Measurements from ENCODE around the gene MAPK12.

MAPK12 gene

DNA sequence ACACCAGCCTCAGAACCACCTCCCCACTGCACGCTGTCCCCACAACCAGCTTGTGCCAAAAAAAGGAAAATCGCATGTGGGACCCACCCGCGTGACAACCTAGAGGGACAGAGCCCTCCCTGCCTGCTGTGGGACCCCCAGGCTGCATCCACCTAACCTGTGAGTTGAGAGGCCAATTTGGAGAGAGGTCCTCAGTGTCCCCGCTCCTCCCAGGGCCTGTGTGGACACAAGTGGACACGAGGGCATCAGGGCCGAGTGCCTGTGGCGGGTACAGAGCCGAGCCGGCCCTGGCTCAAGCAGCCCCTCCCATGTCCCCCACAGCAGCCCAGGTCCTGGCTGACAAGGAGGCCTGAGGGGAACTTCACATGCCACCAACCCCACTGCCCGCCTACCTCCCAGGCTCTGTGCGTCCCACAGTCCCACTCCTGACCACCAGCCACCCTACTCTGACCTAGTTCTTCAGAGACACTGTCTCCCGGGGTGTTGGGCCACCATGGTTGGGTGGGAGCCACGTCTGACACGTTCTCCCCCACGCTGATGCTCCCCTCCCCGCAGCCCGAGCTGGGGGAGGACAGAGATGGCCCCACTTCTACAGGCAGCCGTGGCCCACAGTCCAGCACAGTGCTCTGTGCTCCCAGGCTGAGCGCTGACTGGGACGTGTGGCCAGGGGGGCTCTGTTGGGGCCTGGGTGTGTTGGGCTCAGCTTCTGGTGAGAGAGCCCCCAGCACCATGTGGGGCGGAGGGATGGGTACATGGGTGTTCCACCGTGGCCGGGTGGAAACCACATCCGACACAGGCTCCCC, 41.5 kb downstream of the MAPK12 start:
- no peak for DNase-seq (ENCODE audit: low read depth)
- Histone ChIP-seq H3K4me3 (ENCODE audit: low read length) (no peak overlapping the region), H3K9ac (ENCODE audit: low read length) (no peak overlapping the region), H3K9me3 (ENCODE audit: control insufficient read depth, low read length) (no peaks in the 10 kb centered on the region), H3K36me3 (ENCODE audit: control insufficient read depth, insufficient read depth, low read length, severe bottlenecking) (peaks cover 84% of the 10 kb centered on the region), H3K27me3 (replicated peaks; ENCODE audit: control insufficient read depth, insufficient read depth, low read length) (no peaks in the 10 kb centered on the region), H3K4me1 (ENCODE audit: control insufficient read depth, insufficient read depth, low read length) (no peaks in the 10 kb centered on the region)

DNA sequence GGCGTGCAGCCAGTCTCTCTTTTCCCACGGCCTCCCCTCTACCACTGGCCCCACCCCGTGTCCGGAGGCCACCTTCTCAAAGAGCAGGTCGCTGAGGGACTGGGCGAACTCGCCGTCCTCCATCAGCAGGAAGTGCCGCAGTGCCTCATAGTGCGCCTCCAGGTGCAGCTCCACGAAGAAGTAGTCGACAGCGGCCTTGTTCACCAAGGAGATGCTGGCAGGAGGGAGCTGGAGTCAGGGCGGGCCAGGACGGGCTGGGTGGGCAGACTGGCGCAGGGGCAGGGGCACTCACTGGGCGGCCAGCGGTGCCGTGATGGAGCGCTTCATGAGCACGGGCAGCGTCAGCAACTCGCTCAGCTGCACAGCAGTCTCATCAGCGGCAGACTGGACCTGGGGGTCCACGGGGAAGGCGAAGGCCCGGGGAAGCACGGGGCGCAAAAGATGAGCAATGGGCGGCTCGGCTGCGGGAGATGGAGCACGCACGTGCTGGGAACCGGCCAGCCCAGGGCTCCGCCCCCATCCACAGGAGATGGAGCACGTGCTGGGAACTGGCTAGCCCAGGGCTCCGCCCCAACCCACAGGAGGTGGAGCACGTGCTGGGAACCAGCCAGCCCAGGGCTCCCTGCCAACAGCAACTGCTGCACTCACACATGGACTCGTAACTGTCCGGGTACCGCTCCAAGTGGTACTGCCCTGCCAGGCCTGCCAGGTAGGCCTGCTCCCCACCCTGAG, 42.3 kb downstream of the MAPK12 start:
- H3K9ac ChIP-seq (ENCODE audit: low read length), result no peak overlapping the region
- no peaks in the 10 kb centered on the region for H3K27me3 ChIP-seq (replicated peaks; ENCODE audit: control insufficient read depth, insufficient read depth, low read length)
- no peaks in the 10 kb centered on the region for H3K9me3 ChIP-seq (ENCODE audit: control insufficient read depth, low read length)
- H3K4me3 ChIP-seq (ENCODE audit: low read length), result no peak overlapping the region
- peaks cover 84% of the 10 kb centered on the region for H3K36me3 ChIP-seq (ENCODE audit: control insufficient read depth, insufficient read depth, low read length, severe bottlenecking)
- H3K4me1 ChIP-seq (ENCODE audit: control insufficient read depth, insufficient read depth, low read length), result no peaks in the 10 kb centered on the region
- DNase-seq (ENCODE audit: low read depth), result peak; percentile 61

DNA sequence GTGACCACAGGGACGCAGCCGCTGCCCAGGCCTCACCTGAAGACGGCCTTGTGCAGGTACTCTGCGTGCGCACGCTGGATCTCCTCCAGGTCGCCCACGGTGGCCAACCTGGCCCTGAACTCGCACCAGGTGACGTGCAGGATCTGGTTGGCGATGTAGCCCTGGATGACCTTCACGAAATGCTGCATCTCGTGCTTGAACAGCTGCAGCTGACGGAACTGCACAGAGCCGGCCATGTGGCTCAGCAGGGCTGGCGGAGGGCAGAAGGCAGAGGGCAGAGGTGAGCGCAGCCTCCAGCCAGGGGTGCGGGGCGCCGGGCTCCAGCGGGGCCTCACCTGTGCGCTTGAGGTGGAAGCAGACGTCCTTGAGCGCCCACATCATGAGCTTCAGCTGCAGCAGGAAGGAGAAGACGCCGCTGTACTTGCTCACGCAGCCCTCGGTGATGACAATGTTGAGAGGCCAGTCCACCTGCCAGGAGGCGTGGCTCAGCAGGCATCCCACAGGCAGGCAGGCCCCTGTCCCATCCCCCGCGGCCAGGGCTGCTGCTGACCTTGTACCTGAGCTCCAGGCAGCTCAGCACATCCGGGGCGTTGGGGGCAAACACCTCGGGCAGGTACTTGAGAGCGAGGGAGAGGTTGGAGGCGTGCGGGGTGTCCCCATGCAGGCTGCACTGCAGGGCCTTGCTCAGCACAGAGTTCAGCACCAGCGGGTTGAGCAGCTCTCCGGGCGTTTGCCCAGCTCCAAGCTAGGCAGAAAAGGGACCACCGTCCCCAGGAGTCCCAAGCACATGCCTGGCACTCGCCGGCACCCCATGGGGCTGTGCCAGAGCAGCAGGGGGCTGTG, 43.1 kb downstream of the MAPK12 start:
- H3K9me3 ChIP-seq (ENCODE audit: control insufficient read depth, low read length), result no peaks in the 10 kb centered on the region
- H3K4me3 ChIP-seq (ENCODE audit: low read length), result no peak overlapping the region
- no peaks in the 10 kb centered on the region for H3K4me1 ChIP-seq (ENCODE audit: control insufficient read depth, insufficient read depth, low read length)
- no peaks in the 10 kb centered on the region for H3K27me3 ChIP-seq (replicated peaks; ENCODE audit: control insufficient read depth, insufficient read depth, low read length)
- H3K36me3 ChIP-seq (ENCODE audit: control insufficient read depth, insufficient read depth, low read length, severe bottlenecking), result peaks cover 79% of the 10 kb centered on the region
- no peak overlapping the region for H3K9ac ChIP-seq (ENCODE audit: low read length)
- no peak for DNase-seq (ENCODE audit: low read depth)

DNA sequence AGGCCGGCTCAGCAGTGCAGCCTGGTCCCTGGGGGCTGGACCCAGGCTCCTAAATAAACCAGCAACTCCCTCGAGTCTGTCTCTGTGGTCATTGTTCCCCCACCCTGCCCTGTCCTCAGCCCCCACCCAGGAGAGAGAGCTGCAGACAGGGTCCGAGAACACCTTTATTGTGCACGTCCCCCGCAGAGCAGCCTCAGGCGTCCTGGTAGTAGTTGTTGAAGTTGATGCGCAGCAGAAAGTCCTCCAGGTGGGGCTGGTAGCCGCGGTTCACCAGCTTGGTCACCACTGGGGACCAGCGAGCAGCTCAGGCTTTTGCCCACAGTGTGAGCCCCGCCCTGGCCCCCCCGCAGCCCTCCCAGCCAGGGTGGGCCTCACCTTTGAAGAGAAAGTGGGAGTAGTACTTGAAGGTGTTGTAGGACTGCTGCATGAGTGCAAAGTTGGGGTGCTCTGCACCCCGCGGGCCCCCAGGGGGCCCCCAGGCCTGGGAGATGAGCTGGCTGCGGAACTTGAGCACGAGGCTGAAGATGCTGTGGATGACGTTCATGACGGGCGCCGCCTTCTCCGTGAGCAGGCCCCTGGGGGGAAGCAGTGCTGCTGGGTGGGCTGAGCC, 43.8 kb downstream of the MAPK12 start:
- no peak for DNase-seq (ENCODE audit: low read depth)
- Histone ChIP-seq H3K9ac (ENCODE audit: low read length) (no peak overlapping the region), H3K9me3 (ENCODE audit: control insufficient read depth, low read length) (no peaks in the 10 kb centered on the region), H3K4me3 (ENCODE audit: low read length) (no peak overlapping the region), H3K27me3 (replicated peaks; ENCODE audit: control insufficient read depth, insufficient read depth, low read length) (no peaks in the 10 kb centered on the region), H3K4me1 (ENCODE audit: control insufficient read depth, insufficient read depth, low read length) (no peaks in the 10 kb centered on the region), H3K36me3 (ENCODE audit: control insufficient read depth, insufficient read depth, low read length, severe bottlenecking) (peaks cover 80% of the 10 kb centered on the region)

DNA sequence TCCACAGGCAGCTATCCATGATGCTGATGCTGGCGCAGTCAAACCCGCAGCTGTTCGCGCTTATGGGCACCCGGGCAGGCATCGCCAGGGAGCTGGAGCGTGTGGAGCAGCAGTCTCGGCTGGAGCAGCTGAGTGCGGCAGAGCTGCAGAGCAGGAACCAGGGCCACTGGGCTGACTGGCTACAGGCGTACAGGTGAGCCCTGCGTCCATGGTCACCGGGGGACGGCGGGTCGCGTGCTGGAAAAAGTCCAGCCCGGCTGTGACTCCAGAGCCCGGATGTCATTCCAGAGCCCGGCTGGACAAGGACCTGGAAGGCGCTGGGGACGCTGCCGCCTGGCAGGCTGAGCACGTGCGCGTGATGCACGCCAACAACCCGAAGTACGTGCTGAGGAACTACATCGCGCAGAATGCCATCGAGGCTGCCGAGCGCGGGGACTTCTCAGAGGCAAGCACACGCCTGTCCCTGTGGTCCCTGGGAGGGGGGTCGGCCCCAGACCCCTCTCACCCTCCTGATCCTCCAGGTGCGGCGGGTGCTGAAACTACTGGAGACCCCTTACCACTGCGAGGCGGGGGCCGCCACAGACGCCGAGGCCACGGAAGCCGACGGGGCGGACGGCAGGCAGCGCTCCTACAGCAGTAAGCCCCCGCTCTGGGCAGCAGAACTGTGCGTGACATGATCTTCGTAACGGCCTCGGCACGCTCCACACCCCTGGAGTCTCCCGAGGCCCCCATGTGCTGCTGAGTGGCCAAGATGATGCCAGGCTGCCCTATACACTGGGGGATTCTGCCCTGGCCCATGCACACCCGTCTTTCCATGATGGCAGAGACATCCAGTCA, 44.6 kb downstream of the MAPK12 start:
- Histone ChIP-seq H3K9me3 (ENCODE audit: control insufficient read depth, low read length) (no peaks in the 10 kb centered on the region), H3K4me1 (ENCODE audit: control insufficient read depth, insufficient read depth, low read length) (no peaks in the 10 kb centered on the region), H3K4me3 (ENCODE audit: low read length) (no peak overlapping the region), H3K9ac (ENCODE audit: low read length) (no peak overlapping the region), H3K36me3 (ENCODE audit: control insufficient read depth, insufficient read depth, low read length, severe bottlenecking) (peaks cover 79% of the 10 kb centered on the region), H3K27me3 (replicated peaks; ENCODE audit: control insufficient read depth, insufficient read depth, low read length) (no peaks in the 10 kb centered on the region)
- no peak for DNase-seq (ENCODE audit: low read depth)

DNA sequence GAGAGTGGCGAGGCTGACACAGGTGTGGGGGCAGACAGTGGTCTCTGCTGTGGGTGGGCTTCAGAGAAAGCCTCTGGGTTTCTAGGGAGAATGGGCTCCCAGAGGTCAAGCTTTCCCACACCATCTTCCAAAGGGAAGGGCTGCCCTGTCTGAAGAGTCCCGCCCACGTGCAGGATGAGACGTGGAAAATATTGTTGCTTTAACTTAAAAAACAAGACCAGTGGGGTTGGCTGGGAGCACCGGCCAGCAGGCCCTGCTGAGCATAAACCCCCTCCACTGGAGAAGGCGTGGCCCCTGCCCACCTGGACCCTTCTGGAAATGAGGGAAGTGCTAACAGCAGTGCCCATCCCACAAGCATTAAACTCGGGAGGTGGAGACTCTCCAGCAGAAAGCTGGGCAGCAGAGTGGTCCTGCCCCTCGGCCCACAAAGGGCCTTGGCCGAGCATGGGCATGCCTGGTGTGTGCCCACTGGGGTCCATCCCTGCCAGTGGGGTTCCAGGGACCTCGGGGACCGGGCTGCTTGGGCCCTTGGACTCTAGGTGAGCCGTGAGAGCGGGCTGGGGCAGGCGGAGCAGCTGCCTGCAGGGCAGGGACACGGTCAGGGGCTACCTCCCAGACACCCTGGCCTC, 45.3 kb downstream of the MAPK12 start:
- H3K9ac ChIP-seq (ENCODE audit: low read length), result no peak overlapping the region
- DNase-seq (ENCODE audit: low read depth), result no peak
- peaks cover 74% of the 10 kb centered on the region for H3K36me3 ChIP-seq (ENCODE audit: control insufficient read depth, insufficient read depth, low read length, severe bottlenecking)
- H3K4me3 ChIP-seq (ENCODE audit: low read length), result no peak overlapping the region
- H3K4me1 ChIP-seq (ENCODE audit: control insufficient read depth, insufficient read depth, low read length), result no peaks in the 10 kb centered on the region
- H3K27me3 ChIP-seq (replicated peaks; ENCODE audit: control insufficient read depth, insufficient read depth, low read length), result no peaks in the 10 kb centered on the region
- H3K9me3 ChIP-seq (ENCODE audit: control insufficient read depth, low read length), result no peaks in the 10 kb centered on the region

DNA sequence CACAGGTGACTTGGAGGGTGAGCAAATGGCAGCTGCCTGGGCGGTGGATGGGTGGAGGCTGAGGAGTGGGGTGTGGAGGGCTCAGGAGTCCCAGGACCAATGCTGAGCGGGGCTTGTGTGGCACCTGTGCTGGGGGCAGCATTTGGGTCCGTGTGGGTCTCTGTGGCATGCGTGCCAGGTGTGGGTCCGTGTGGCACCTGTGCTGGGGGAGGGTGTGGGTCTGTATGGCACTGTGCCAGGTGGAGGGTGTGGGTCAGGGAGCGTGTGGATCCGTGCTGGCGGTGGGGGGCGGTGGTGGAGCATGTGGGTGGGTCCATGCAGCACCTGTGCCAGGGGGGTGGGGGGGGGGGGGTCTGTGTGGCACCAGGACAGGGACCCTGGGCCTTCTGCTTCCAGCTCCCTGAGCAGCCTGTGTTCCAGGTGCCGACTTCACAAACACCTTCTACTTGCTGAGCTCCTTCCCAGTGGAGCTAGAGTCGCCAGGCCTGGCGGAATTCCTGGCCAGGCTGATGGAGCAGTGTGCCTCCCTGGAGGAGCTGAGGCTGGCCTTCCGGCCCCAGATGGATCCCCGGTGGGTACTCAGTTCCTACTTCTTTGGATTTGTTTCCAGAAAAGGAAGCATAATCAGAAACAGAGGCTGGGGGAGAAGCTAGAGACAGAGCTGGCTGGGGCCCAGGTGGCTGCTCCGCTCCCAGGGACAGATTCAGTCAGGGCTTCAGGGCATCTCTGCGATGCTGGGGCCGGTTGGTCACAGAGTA, 46.0 kb downstream of the MAPK12 start:
- Histone ChIP-seq H3K4me3 (ENCODE audit: low read length) (no peak overlapping the region), H3K27me3 (replicated peaks; ENCODE audit: control insufficient read depth, insufficient read depth, low read length) (no peaks in the 10 kb centered on the region), H3K36me3 (ENCODE audit: control insufficient read depth, insufficient read depth, low read length, severe bottlenecking) (peaks cover 74% of the 10 kb centered on the region), H3K9me3 (ENCODE audit: control insufficient read depth, low read length) (no peaks in the 10 kb centered on the region), H3K4me1 (ENCODE audit: control insufficient read depth, insufficient read depth, low read length) (no peaks in the 10 kb centered on the region), H3K9ac (ENCODE audit: low read length) (no peak overlapping the region)
- DNase-seq (ENCODE audit: low read depth), result no peak

DNA sequence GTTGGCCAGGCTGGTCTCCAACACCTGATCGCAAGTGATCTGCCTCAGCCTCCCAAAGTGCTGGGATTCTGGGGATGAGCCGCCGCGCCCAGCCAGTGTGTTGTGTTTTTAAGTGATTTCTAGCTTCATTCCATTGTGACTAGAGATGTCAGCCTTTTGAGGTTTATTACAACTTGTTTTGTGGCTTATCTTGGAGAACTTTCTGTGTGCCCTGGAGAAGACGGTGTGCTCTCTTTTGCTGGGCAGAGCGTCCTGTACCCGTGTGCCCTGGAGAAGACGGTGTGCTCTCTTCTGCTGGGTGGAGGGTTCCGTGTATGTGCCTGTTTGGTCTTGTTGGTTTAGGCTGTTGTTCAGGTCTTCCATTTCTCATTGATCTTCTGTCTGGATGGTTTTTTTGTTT, 48.2 kb downstream of the MAPK12 start:
- Histone ChIP-seq H3K27me3 (replicated peaks; ENCODE audit: control insufficient read depth, insufficient read depth, low read length) (no peaks in the 10 kb centered on the region), H3K9me3 (ENCODE audit: control insufficient read depth, low read length) (no peaks in the 10 kb centered on the region), H3K4me3 (ENCODE audit: low read length) (no peak overlapping the region), H3K4me1 (ENCODE audit: control insufficient read depth, insufficient read depth, low read length) (no peaks in the 10 kb centered on the region), H3K9ac (ENCODE audit: low read length) (no peak overlapping the region), H3K36me3 (ENCODE audit: control insufficient read depth, insufficient read depth, low read length, severe bottlenecking) (peaks cover 63% of the 10 kb centered on the region)
- DNase-seq (ENCODE audit: low read depth), result no peak

DNA sequence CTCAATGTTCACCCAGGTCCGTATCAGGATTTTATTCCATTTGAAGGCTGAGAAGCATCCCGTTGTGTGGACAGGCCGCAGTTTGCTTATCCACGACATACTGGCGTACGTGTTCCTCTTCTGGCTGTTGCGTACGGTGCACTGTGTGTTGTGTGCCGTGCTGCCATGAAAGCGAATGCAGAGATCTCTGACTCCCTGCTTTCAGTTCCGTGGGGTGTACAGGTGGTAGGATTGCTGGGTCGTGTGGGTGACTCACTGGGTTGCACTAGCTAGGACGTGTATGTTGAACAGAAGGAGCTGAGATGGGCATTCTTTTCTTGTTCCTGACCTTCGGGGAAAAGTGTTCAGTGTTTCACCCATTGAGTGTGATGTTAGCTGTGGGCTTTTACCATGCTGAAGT, 50.3 kb downstream of the MAPK12 start:
- H3K27me3 ChIP-seq (replicated peaks; ENCODE audit: control insufficient read depth, insufficient read depth, low read length), result no peaks in the 10 kb centered on the region
- H3K9ac ChIP-seq (ENCODE audit: low read length), result no peak overlapping the region
- H3K36me3 ChIP-seq (ENCODE audit: control insufficient read depth, insufficient read depth, low read length, severe bottlenecking), result peaks cover 56% of the 10 kb centered on the region
- H3K4me1 ChIP-seq (ENCODE audit: control insufficient read depth, insufficient read depth, low read length), result peaks cover 6% of the 10 kb centered on the region
- no peaks in the 10 kb centered on the region for H3K9me3 ChIP-seq (ENCODE audit: control insufficient read depth, low read length)
- no peak overlapping the region for H3K4me3 ChIP-seq (ENCODE audit: low read length)
- DNase-seq (ENCODE audit: low read depth), result no peak

Measured in adipocyte (in vitro differentiated cells).